HCT116 (cell line): ENCODE results near the gene MED27. TPM values are rescaled to one million over a fixed set of nuclear protein-coding genes. Genes with fewer than 3 reads are reported as not detected.

Experiments
- ATAC-seq: fragments of 200-7000 bp; cut with Tn5 transposase; 2 replicates; pipeline ENCODE4 v1.9.1; 2020; ENCODE audit warnings: mild to moderate bottlenecking, moderate library complexity
- BruUV-seq: library from RNA; stranded (reverse); fragments of 400-500 nt; replicated peaks from 2 replicates; lab custom pipeline; 2021; lab: Mats Ljungman, UMichigan
- CTCF ChIA-PET: fragments of 300-600 bp; sonication (Branson Sonifier 250); formaldehyde crosslinking; loops from one replicate; lab custom pipeline; 2021; ENCODE audit warnings: antibody characterized with exemption; lab: Charles Lee
- POLR2A ChIA-PET: fragments of 300-600, 350-600 bp; sonication (Branson Sonifier 250); formaldehyde crosslinking; loops from one replicate; lab custom pipeline; 2021; ENCODE audit warnings: antibody characterized with exemption; lab: Charles Lee
- RAD21 ChIA-PET, 2 experiments: fragments of 300-600 bp; sonication (Branson Sonifier 250); formaldehyde crosslinking; loops; one replicate each; lab custom pipeline; 2023; ENCODE audit warnings: low total read pairs in 2 of 2; ENCODE audit not compliant: uncharacterized antibody in 2 of 2, unreplicated experiment in 2 of 2, low non-redundant PET in 1 of 2; lab: Charles Lee
- DNase-seq: peaks from one replicate; pipeline ENCODE4 v3.0.0-alpha.2; 2010; ENCODE audit warnings: low read depth, low spot score
- H2AFZ ChIP-seq: fragments of 200-600 bp; shearing (Covaris generic), sonication (generic); 2 replicates; pipeline ENCODE4 v1.6.1; 2017; ENCODE audit warnings: low read depth, mixed run types, mixed read lengths, antibody characterized with exemption, low read length; ENCODE audit not compliant: poor library complexity, severe bottlenecking
- H3K27ac ChIP-seq: 2 replicates; pipeline ENCODE4 v1.5.1; 2012; ENCODE audit warnings: low read depth, low read length
- H3K27me3 ChIP-seq: fragments of 200-600 bp; sonication (generic); 2 replicates; pipeline ENCODE4 v1.6.1; 2016; ENCODE audit warnings: mixed run types, low read length, mixed read lengths; ENCODE audit not compliant: insufficient read depth
- H3K36me3 ChIP-seq, 2 experiments: fragments of 200-500 bp in 1 of 2; fragments of 200-600 bp in 1 of 2; sonication (Bioruptor generic) in 1 of 2; sonication (generic) in 1 of 2; 2 replicates each; pipeline versions ENCODE4 v1.5.1 to v1.6.1; 2014 to 2016; ENCODE audit warnings: low read length in 2 of 2, inconsistent platforms in 1 of 2, mixed read lengths in 1 of 2, mixed run types in 1 of 2; ENCODE audit not compliant: insufficient read depth in 2 of 2, control insufficient read depth in 1 of 2
- H3K4me1 ChIP-seq, 2 experiments: fragments of 200-600 bp in 1 of 2; sonication (generic) in 1 of 2; 2 replicates each; pipeline versions ENCODE4 v1.5.1 to v1.6.1; 2012 to 2017; ENCODE audit warnings: low read length in 2 of 2, inconsistent platforms in 1 of 2, mild to moderate bottlenecking in 1 of 2, mixed read lengths in 1 of 2, mixed run types in 1 of 2, moderate library complexity in 1 of 2; ENCODE audit not compliant: insufficient read depth in 2 of 2, control insufficient read depth in 1 of 2
- H3K4me2 ChIP-seq: fragments of 200-600 bp; sonication (generic); 2 replicates; pipeline ENCODE4 v1.6.1; 2017; ENCODE audit warnings: mixed run types, low read length, mixed read lengths
- H3K4me3 ChIP-seq, 2 experiments: fragments of 200-600 bp in 1 of 2; sonication (generic) in 1 of 2; replicated peaks in 1 of 2; 2 replicates each; pipeline ENCODE4 v1.5.1; 2011 to 2016; ENCODE audit warnings: low read length in 2 of 2, control low read depth in 1 of 2, low read depth in 1 of 2, mild to moderate bottlenecking in 1 of 2, mixed read lengths in 1 of 2, mixed run types in 1 of 2
- H3K79me2 ChIP-seq: fragments of 200-600 bp; sonication (generic); 2 replicates; pipeline ENCODE4 v1.6.1; 2017; ENCODE audit warnings: mild to moderate bottlenecking, mixed run types, low read length, moderate library complexity, mixed read lengths; ENCODE audit not compliant: insufficient read depth
- H3K9ac ChIP-seq: fragments of 200-600 bp; sonication (generic); 2 replicates; pipeline ENCODE4 v1.6.1; 2016; ENCODE audit warnings: low read length, mixed read lengths
- H3K9me2 ChIP-seq: fragments of 200-600 bp; sonication (generic), shearing (Covaris generic); 2 replicates; pipeline ENCODE4 v1.6.1; 2017; ENCODE audit warnings: mixed run types, mild to moderate bottlenecking, moderate library complexity; ENCODE audit not compliant: insufficient read depth
- H3K9me3 ChIP-seq, 2 experiments: fragments of 200-500 bp in 1 of 2; fragments of 200-600 bp in 1 of 2; sonication (Bioruptor generic) in 1 of 2; sonication (generic) in 1 of 2; 2 replicates each; pipeline ENCODE4 v1.6.1; 2014 to 2017; ENCODE audit warnings: low read length in 2 of 2, mixed read lengths in 2 of 2, inconsistent platforms in 1 of 2, low read depth in 1 of 2, mild to moderate bottlenecking in 1 of 2, mixed run types in 1 of 2, moderate library complexity in 1 of 2; ENCODE audit not compliant: control insufficient read depth in 1 of 2, insufficient read depth in 1 of 2
- H4K20me1 ChIP-seq: fragments of 200-600 bp; sonication (generic), shearing (Covaris generic); 2 replicates; pipeline ENCODE4 v1.6.1; 2017; ENCODE audit warnings: mixed run types, mild to moderate bottlenecking, moderate library complexity; ENCODE audit not compliant: insufficient read depth
- CBX3 ChIP-seq: IDR thresholded peaks from 2 replicates; pipeline ENCODE4 v1.6.1; 2012; ENCODE audit warnings: low read depth
- CEBPB ChIP-seq: IDR thresholded peaks from 2 replicates; pipeline ENCODE4 v1.6.1; 2012; ENCODE audit warnings: low read depth
- EGR1 ChIP-seq: IDR thresholded peaks from 2 replicates; pipeline ENCODE4 v1.6.1; 2012; ENCODE audit warnings: low read depth
- ELF1 ChIP-seq: IDR thresholded peaks from 2 replicates; pipeline ENCODE4 v1.6.1; 2012; ENCODE audit warnings: low read depth, borderline replicate concordance
- EZH2 ChIP-seq: fragments of 200-600 bp; sonication (generic); IDR thresholded peaks from 2 replicates; pipeline ENCODE4 v1.6.1; 2017; ENCODE audit warnings: antibody characterized with exemption, mixed run types
- EZH2phosphoT487 ChIP-seq: fragments of 200-600 bp; IDR thresholded peaks from 2 replicates; pipeline ENCODE4 v1.6.1; 2018; ENCODE audit warnings: antibody characterized with exemption, borderline replicate concordance
- FOSL1 ChIP-seq: IDR thresholded peaks from 2 replicates; pipeline ENCODE4 v1.6.1; 2012; ENCODE audit warnings: low read depth
- POLR2A ChIP-seq: IDR thresholded peaks from 2 replicates; pipeline ENCODE4 v1.7.0; 2011; ENCODE audit warnings: borderline replicate concordance; ENCODE audit not compliant: insufficient read depth, insufficient read length; ENCODE audit errors: extremely low read depth
- POLR2AphosphoS5 ChIP-seq: IDR thresholded peaks from 2 replicates; pipeline ENCODE4 v1.6.1; 2011; ENCODE audit warnings: mild to moderate bottlenecking, low read depth, low read length, moderate library complexity
- RAD21 ChIP-seq: IDR thresholded peaks from 2 replicates; pipeline ENCODE4 v1.6.1; 2012; ENCODE audit warnings: low read depth, mild to moderate bottlenecking
- SIN3A ChIP-seq: IDR thresholded peaks from 2 replicates; pipeline ENCODE4 v1.6.1; 2012; ENCODE audit warnings: low read depth
- SP1 ChIP-seq: IDR thresholded peaks from 2 replicates; pipeline ENCODE4 v1.6.1; 2012; ENCODE audit warnings: low read depth
- SRF ChIP-seq: IDR thresholded peaks from 2 replicates; pipeline ENCODE4 v1.6.1; 2012; ENCODE audit warnings: low read depth
- YY1 ChIP-seq: IDR thresholded peaks from 2 replicates; pipeline ENCODE4 v1.6.1; 2011; ENCODE audit warnings: low read length, low read depth, moderate library complexity, mild to moderate bottlenecking; ENCODE audit not compliant: insufficient replicate concordance; ENCODE audit errors: extremely low read depth
- ZFX ChIP-seq: fragments of 450-650 bp; IDR thresholded peaks from 2 replicates; pipeline ENCODE4 v1.6.1; 2017
- ZNF274 ChIP-seq: fragments of 200-500 bp; sonication (Bioruptor generic); IDR thresholded peaks from 2 replicates; pipeline ENCODE4 v1.6.1; 2014; ENCODE audit warnings: mild to moderate bottlenecking, low read depth, low read length, inconsistent platforms
- intact Hi-C: fragments of 100-400 bp; cut with micrococcal nuclease; formaldehyde crosslinking; loops from 2 replicates; pipeline ENCODE4 v1.10.0; 2022
- total RNA-seq: library from RNA; stranded (reverse); gene quantifications from one replicate; pipeline ENCODE4 v1.2.1, GENCODE V29; 2021; ENCODE audit not compliant: unreplicated experiment
- TF ChIP-seq, protein P1 (sequence below): IDR thresholded peaks from 2 replicates; pipeline ENCODE4 v1.6.1; 2012
- TF ChIP-seq, protein P2 (sequence below), 3 experiments: fragments of 200-600 bp in 1 of 3; sonication (generic) in 1 of 3; IDR thresholded peaks in 2 of 3; conservative IDR thresholded peaks in 1 of 3; 2 replicates each; pipeline ENCODE4 v1.5.1; 2012 to 2017; ENCODE audit warnings: low read depth in 2 of 3, low read length in 2 of 3, antibody characterized with exemption in 1 of 3, borderline replicate concordance in 1 of 3, control low read depth in 1 of 3, mild to moderate bottlenecking in 1 of 3, mixed read lengths in 1 of 3, mixed run types in 1 of 3, moderate library complexity in 1 of 3; ENCODE audit not compliant: insufficient read depth in 1 of 3
- TF ChIP-seq, protein P3 (sequence below): IDR thresholded peaks from 2 replicates; pipeline ENCODE4 v1.6.1; 2012; ENCODE audit warnings: low read depth
- TF ChIP-seq, protein P4 (sequence below): IDR thresholded peaks from 2 replicates; pipeline ENCODE4 v1.6.1; 2012

The MED27 gene
- total RNA-seq, 1 experiment from 2014 or later, result 26.9 TPM

DNA sequence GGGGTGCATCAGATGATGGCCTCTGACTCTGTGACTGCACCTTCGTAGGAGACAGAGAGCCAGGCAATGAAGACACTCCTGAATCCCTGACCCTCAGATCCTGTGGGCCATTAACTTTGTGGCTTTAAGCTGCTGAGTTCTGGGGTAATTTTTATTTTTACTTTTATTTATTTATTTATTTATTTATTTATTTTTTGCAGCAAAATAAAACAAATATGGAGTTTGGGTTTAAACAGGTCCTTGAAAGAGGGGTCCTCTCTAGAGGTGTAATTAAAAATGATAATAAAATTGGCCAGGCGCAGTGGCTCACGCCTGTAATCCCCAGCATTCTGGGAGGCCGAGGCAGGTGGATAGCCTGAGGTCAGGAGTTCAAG is 234.9 kb downstream of the MED27 start:
- ChIA-PET CTCF (no interaction called here), POLR2A (no interaction called here), RAD21 (no interaction called here)
- Histone ChIP-seq H3K4me3 (no peak overlapping the region), H3K27me3 (no peaks in the 10 kb centered on the region), H3K27ac (no peak overlapping the region), H2AFZ (no peak overlapping the region), H3K9ac (no peak overlapping the region), H3K9me2 (no peaks in the 10 kb centered on the region), H3K36me3 (no peaks in the 10 kb centered on the region), H3K4me2 (no peak overlapping the region), H4K20me1 (no peaks in the 10 kb centered on the region), H3K79me2 (no peaks in the 10 kb centered on the region), H3K9me3 (no peaks in the 10 kb centered on the region), H3K4me1 (peaks cover 3 to 4% of the 10 kb centered on the region in 2 experiments; a peak in 3 of 4 replicates)
- no TSS peak for BruUV-seq
- ATAC-seq (no peak), DNase-seq (no peak)
- TF ChIP-seq ZFX (no peak), POLR2AphosphoS5 (no peak), ZNF274 (no peak), CEBPB (no peak), EZH2 (no peak), YY1 (no peak), FOSL1 (no peak), EGR1 (no peak), RAD21 (no peak), CBX3 (no peak), POLR2A (no peak), SP1 (no peak), SIN3A (no peak), SRF (no peak), ELF1 (no peak), EZH2phosphoT487 (no peak)
- TF ChIP-seq, protein P1, sequence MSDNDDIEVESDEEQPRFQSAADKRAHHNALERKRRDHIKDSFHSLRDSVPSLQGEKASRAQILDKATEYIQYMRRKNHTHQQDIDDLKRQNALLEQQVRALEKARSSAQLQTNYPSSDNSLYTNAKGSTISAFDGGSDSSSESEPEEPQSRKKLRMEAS, result no peak
- TF ChIP-seq, protein P2, sequence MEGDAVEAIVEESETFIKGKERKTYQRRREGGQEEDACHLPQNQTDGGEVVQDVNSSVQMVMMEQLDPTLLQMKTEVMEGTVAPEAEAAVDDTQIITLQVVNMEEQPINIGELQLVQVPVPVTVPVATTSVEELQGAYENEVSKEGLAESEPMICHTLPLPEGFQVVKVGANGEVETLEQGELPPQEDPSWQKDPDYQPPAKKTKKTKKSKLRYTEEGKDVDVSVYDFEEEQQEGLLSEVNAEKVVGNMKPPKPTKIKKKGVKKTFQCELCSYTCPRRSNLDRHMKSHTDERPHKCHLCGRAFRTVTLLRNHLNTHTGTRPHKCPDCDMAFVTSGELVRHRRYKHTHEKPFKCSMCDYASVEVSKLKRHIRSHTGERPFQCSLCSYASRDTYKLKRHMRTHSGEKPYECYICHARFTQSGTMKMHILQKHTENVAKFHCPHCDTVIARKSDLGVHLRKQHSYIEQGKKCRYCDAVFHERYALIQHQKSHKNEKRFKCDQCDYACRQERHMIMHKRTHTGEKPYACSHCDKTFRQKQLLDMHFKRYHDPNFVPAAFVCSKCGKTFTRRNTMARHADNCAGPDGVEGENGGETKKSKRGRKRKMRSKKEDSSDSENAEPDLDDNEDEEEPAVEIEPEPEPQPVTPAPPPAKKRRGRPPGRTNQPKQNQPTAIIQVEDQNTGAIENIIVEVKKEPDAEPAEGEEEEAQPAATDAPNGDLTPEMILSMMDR (IDR thresholded peaks at IDR 0.05 in 2 of 3, conservative IDR thresholded peaks at IDR 0.05 in 1 of 3; ENCODE audit: borderline replicate concordance in 1 of 3, insufficient read depth in 1 of 3, low read depth in 2 of 3, low read length in 2 of 3), result no peak
- TF ChIP-seq, protein P3, sequence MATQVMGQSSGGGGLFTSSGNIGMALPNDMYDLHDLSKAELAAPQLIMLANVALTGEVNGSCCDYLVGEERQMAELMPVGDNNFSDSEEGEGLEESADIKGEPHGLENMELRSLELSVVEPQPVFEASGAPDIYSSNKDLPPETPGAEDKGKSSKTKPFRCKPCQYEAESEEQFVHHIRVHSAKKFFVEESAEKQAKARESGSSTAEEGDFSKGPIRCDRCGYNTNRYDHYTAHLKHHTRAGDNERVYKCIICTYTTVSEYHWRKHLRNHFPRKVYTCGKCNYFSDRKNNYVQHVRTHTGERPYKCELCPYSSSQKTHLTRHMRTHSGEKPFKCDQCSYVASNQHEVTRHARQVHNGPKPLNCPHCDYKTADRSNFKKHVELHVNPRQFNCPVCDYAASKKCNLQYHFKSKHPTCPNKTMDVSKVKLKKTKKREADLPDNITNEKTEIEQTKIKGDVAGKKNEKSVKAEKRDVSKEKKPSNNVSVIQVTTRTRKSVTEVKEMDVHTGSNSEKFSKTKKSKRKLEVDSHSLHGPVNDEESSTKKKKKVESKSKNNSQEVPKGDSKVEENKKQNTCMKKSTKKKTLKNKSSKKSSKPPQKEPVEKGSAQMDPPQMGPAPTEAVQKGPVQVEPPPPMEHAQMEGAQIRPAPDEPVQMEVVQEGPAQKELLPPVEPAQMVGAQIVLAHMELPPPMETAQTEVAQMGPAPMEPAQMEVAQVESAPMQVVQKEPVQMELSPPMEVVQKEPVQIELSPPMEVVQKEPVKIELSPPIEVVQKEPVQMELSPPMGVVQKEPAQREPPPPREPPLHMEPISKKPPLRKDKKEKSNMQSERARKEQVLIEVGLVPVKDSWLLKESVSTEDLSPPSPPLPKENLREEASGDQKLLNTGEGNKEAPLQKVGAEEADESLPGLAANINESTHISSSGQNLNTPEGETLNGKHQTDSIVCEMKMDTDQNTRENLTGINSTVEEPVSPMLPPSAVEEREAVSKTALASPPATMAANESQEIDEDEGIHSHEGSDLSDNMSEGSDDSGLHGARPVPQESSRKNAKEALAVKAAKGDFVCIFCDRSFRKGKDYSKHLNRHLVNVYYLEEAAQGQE, result no peak
- TF ChIP-seq, protein P4, sequence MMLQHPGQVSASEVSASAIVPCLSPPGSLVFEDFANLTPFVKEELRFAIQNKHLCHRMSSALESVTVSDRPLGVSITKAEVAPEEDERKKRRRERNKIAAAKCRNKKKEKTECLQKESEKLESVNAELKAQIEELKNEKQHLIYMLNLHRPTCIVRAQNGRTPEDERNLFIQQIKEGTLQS, result no peak
- intact Hi-C loops, result no loop called here
